Prostate gland (tissue), 2 donors: Measurements from ENCODE around the gene CKMT2.

ENCODE experiments used
- CTCF ChIP-seq, 4 experiments: fragments of 200-600 bp in 2 of 4; fragments of 450-650 bp in 2 of 4; sonication (generic) in 2 of 4; IDR thresholded peaks; 1 replicate in 3 of 4; 2 replicates in 1 of 4; pipeline ENCODE4 v1.5.1; 2016 to 2019; ENCODE audit warnings: antibody characterized with exemption in 4 of 4, mild to moderate bottlenecking in 2 of 4, moderate library complexity in 2 of 4
- POLR2A ChIP-seq: fragments of 450-650 bp; IDR thresholded peaks from one replicate; pipeline ENCODE4 v1.6.1; 2016; ENCODE audit warnings: antibody characterized with exemption, mild to moderate bottlenecking
- POLR2AphosphoS5 ChIP-seq: sonication (generic); formaldehyde crosslinking; IDR thresholded peaks from one replicate; pipeline ENCODE4 v1.6.1; 2017; ENCODE audit warnings: antibody characterized with exemption

- no peak for TF ChIP-seq CTCF (IDR thresholded peaks at IDR 0.05)
- TF ChIP-seq POLR2A, result no peak
- no peak for TF ChIP-seq POLR2AphosphoS5
These were observed 28.9 kb upstream of the CKMT2 start for GRCh38 chr5:81204205-81204604.
